Measurements from ENCODE around the gene IVD. TPM values are rescaled to one million over a fixed set of nuclear protein-coding genes. Genes with fewer than 3 reads are reported as not detected.

Gene IVD
- total RNA-seq, 1 donor from 2014 or later, result 44.3 TPM

DNA sequence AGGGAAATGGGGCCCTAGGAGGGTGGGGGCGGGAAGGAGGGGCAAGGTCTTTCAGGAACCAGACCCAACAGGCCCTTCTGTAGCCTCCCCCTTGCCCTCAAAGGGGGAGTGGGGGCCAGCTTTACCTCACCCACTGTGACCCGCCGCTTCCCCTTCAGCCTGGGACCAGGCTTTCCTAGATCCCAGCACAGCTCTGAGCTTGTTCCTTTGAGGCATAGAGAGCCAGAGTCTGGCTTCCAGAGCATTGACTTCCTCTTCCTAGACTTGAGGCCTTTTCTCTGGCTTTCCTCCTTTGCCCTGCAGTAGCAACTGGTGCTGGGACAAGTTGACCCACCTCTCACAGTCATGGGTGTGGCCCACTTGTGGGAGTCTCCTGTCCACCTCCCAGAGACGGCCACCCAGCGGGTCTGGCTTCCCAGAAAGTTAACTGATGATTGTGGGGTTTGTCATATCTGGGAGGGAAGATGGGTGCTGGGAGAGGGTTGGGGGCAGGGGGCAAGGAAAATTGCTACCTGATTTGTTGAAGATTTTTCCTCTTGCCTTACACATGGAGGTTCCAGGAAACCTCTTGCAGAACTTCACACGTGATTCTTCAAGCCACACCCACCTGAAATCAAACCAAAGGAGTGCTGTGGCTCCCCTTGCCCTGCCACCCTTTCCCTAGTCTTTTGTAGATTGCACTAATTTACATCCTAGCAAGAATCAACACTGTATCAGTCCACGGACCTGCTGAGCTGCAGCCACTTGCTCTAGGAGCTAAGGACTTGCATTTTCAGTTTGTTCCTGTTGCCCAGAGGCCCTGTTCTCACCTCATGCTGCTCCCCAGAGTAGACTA, 61.0 kb downstream of the IVD start:
- DNase-seq, result no peak
- Mint-ChIP-seq H3K4me1 (ENCODE audit: low read depth, unreplicated experiment) (peaks cover 11% of the 10 kb centered on the region), H3K36me3 (ENCODE audit: unreplicated experiment) (no peaks in the 10 kb centered on the region), H3K4me3 (ENCODE audit: unreplicated experiment) (no peak overlapping the region), H3K27me3 (ENCODE audit: unreplicated experiment) (peaks cover 8% of the 10 kb centered on the region), H3K27ac (ENCODE audit: unreplicated experiment) (no peak overlapping the region), H3K9me3 (ENCODE audit: unreplicated experiment) (peaks cover 5% of the 10 kb centered on the region)
- TF ChIP-seq, protein P1, sequence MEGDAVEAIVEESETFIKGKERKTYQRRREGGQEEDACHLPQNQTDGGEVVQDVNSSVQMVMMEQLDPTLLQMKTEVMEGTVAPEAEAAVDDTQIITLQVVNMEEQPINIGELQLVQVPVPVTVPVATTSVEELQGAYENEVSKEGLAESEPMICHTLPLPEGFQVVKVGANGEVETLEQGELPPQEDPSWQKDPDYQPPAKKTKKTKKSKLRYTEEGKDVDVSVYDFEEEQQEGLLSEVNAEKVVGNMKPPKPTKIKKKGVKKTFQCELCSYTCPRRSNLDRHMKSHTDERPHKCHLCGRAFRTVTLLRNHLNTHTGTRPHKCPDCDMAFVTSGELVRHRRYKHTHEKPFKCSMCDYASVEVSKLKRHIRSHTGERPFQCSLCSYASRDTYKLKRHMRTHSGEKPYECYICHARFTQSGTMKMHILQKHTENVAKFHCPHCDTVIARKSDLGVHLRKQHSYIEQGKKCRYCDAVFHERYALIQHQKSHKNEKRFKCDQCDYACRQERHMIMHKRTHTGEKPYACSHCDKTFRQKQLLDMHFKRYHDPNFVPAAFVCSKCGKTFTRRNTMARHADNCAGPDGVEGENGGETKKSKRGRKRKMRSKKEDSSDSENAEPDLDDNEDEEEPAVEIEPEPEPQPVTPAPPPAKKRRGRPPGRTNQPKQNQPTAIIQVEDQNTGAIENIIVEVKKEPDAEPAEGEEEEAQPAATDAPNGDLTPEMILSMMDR (IDR thresholded peaks at IDR 0.05; ENCODE audit: partially characterized antibody, unreplicated experiment), result no peak

DNA sequence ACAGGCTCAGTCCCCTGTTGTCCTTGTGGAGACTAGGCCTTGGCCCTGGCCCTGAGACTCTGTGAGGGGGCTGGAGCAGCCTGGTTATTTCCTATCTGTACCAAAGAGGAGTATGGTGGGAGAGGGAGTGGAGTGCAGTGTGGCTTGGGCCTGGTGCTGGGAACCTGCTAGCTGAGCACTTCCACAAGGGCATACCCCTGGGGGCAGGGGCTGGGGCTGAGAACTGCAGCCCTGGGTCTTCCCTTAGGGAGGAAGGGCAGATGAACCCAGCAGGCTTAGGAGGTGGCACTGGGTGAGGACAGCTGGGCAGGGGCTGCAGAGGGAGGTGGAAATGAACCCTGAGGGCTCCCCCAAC, 61.6 kb downstream of the IVD start:
- Mint-ChIP-seq H3K27ac (ENCODE audit: unreplicated experiment) (no peak overlapping the region), H3K36me3 (ENCODE audit: unreplicated experiment) (no peaks in the 10 kb centered on the region), H3K4me3 (ENCODE audit: unreplicated experiment) (no peak overlapping the region), H3K27me3 (ENCODE audit: unreplicated experiment) (peaks cover 8% of the 10 kb centered on the region), H3K9me3 (ENCODE audit: unreplicated experiment) (peaks cover 7% of the 10 kb centered on the region), H3K4me1 (ENCODE audit: low read depth, unreplicated experiment) (peaks cover 11% of the 10 kb centered on the region)
- DNase-seq, result no peak
- TF ChIP-seq, protein P1 (IDR thresholded peaks at IDR 0.05; ENCODE audit: partially characterized antibody, unreplicated experiment), result no peak

DNA sequence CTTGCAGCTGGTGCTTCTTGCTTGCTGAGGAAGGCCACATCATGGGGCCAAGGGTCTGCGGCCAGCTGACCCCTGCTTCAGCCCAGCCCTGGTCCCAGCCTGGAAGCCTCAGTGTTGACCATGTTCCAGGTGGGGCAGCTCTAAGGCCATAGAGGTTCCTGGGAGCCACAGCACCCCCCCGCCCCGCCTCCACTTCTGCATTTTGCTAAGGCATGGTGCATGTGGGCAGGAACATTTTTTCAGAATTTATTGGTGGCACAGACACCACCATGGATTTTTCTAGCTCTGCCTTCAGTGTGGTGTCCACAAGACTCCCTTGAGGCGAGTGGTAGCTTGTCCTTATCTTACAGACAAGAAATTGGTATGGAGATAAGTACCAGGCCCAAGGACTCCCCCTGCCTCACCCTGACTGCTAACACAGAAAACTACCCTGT, 63.3 kb downstream of the IVD start:
- H3K9me3 Mint-ChIP-seq (ENCODE audit: unreplicated experiment), result peaks cover 7% of the 10 kb centered on the region
- peaks cover 9% of the 10 kb centered on the region for H3K27me3 Mint-ChIP-seq (ENCODE audit: unreplicated experiment)
- TF ChIP-seq, protein P1 (IDR thresholded peaks at IDR 0.05; ENCODE audit: partially characterized antibody, unreplicated experiment), result no peak
- H3K4me1 Mint-ChIP-seq (ENCODE audit: low read depth, unreplicated experiment), result peaks cover 11% of the 10 kb centered on the region
- no peak for DNase-seq
- H3K27ac Mint-ChIP-seq (ENCODE audit: unreplicated experiment), result no peak overlapping the region
- H3K36me3 Mint-ChIP-seq (ENCODE audit: unreplicated experiment), result no peaks in the 10 kb centered on the region
- no peak overlapping the region for H3K4me3 Mint-ChIP-seq (ENCODE audit: unreplicated experiment)

DNA sequence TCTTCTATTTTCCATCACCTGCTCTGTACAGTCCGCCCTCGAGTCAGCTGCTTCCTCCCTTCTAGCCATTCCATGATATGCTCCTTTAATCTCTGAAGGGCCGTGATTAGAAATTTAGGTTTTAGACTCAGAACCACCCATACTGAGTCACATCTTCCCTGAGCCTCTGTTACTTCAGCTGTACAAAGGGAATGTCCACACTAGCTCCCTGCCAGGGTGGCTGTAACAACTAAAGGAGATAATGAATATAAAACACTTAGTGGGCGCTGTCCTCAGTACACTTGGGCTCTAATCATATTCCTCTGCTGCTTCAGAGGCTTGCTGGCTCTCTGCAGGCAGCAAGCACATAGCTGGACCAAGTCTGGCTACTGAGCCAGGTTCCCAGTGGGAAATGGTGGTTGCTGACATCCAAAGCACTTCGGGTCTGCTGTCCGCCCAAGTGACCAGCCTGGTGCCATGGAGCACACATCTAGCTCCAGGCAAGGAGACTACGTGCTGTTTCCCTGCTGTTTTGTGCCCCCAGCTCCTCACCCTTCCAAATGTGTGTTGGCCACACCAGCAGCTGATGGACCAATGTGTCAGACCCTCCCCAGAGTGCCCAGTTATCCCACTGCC, 64.3 kb downstream of the IVD start:
- Mint-ChIP-seq H3K27me3 (ENCODE audit: unreplicated experiment) (peaks cover 9% of the 10 kb centered on the region), H3K4me1 (ENCODE audit: low read depth, unreplicated experiment) (peaks cover 11% of the 10 kb centered on the region), H3K4me3 (ENCODE audit: unreplicated experiment) (peak overlapping the region; percentile 76), H3K36me3 (ENCODE audit: unreplicated experiment) (no peaks in the 10 kb centered on the region), H3K9me3 (ENCODE audit: unreplicated experiment) (peaks cover 7% of the 10 kb centered on the region), H3K27ac (ENCODE audit: unreplicated experiment) (peak overlapping the region; percentile 34)
- no peak for DNase-seq
- TF ChIP-seq, protein P1 (IDR thresholded peaks at IDR 0.05; ENCODE audit: partially characterized antibody, unreplicated experiment), result no peak
